Esophagus (tissue), 2 donors: Measurements from ENCODE around the gene PPP1CC. TPM values are rescaled to one million over a fixed set of nuclear protein-coding genes. Genes with fewer than 3 reads are reported as not detected.
"Not testable (repeated sequence)": the region's sequence is repeated elsewhere in the genome, so short reads cannot be mapped to it uniquely, and the experiment has no call there.

Source experiments
- H3K27ac ChIP-seq, 2 donors: one replicate each; pipeline ENCODE4 v1.5.1; 2013; ENCODE audit warnings: low read depth in 2 of 2, mild to moderate bottlenecking in 2 of 2, inconsistent platforms in 1 of 2, low read length in 1 of 2, moderate library complexity in 1 of 2
- H3K27me3 ChIP-seq, 2 donors: one replicate each; pipeline ENCODE4 v1.6.1; 2013; ENCODE audit warnings: low read length in 2 of 2, control low read depth in 1 of 2, mild to moderate bottlenecking in 1 of 2; ENCODE audit not compliant: insufficient read depth in 2 of 2, control insufficient read depth in 1 of 2
- H3K36me3 ChIP-seq, 2 donors: one replicate each; pipeline ENCODE4 v1.6.1; 2013; ENCODE audit warnings: low read length in 1 of 2; ENCODE audit not compliant: control insufficient read depth in 2 of 2, insufficient read depth in 2 of 2
- H3K4me1 ChIP-seq, 2 donors: one replicate each; pipeline ENCODE4 v1.6.1; 2013; ENCODE audit warnings: low read length in 1 of 2; ENCODE audit not compliant: control insufficient read depth in 2 of 2, insufficient read depth in 2 of 2
- H3K4me3 ChIP-seq, 2 donors: one replicate each; pipeline ENCODE4 v1.5.1; 2013; ENCODE audit warnings: low read length in 2 of 2, mild to moderate bottlenecking in 2 of 2, low read depth in 1 of 2, moderate library complexity in 1 of 2
- H3K9me3 ChIP-seq, 2 donors: one replicate each; pipeline ENCODE4 v1.6.1; 2013; ENCODE audit warnings: mild to moderate bottlenecking in 2 of 2, low read depth in 1 of 2, low read length in 1 of 2, moderate library complexity in 1 of 2; ENCODE audit not compliant: control insufficient read depth in 2 of 2, insufficient read depth in 1 of 2
- WGBS, 2 donors: extraction: QIAGEN DNeasy Blood & Tissue Kit; methylation state at CpG; one replicate each; pipeline ENCODE4 v1.1.7; 2013; 5-methylcytosine and 5-hydroxymethylcytosine counted together
- polyA plus RNA-seq, 2 donors: library from polyadenylated mRNA; stranded (reverse); fragments of 200-250 nt; gene quantifications; one replicate each; pipeline ENCODE4 v1.2.3, GENCODE V29; 2013
- donor health status: healthy with polysubstance abuse.
- donor health status: Bipolar disorder and iron deficiency.

Gene PPP1CC
- polyA plus RNA-seq, 2 donors, result 63.2 to 65.3 TPM

- Histone ChIP-seq H3K4me3 (peak overlapping the region in 1 of 2 donors; percentile 90), H3K9me3 (no peaks in the 10 kb centered on the region), H3K4me1 (peaks cover 1 to 2% of the 10 kb centered on the region in 2 donors), H3K27me3 (no peaks in the 10 kb centered on the region), H3K36me3 (no peaks in the 10 kb centered on the region), H3K27ac (peak overlapping the region in 1 of 2 donors; percentile 58)
- WGBS, 2 donors, result 25 to 26% methylated on average over 26 of the region's 26 CpGs
These were observed 941 bp upstream of the PPP1CC start for GRCh38 chr12:110743571-110744093.

- no peaks in the 10 kb centered on the region for H3K9me3 ChIP-seq
- WGBS, 2 donors, result 0% methylated on average over 41 to 44 of the region's 44 CpGs
- no peaks in the 10 kb centered on the region for H3K27me3 ChIP-seq
- H3K4me1 ChIP-seq, result peaks cover 2 to 4% of the 10 kb centered on the region in 2 donors
- no peaks in the 10 kb centered on the region for H3K36me3 ChIP-seq
- peak overlapping the region; percentile 90 to 93 for H3K4me3 ChIP-seq
- H3K27ac ChIP-seq, result peak overlapping the region; percentile 86 to 91
These were observed 484 bp downstream of the PPP1CC start for GRCh38 chr12:110742096-110742717.

GRCh38 chr12:110741341-110742095 lies 1.2 kb downstream of the PPP1CC start:
- 1% methylated on average over 14 of the region's 14 CpGs for WGBS, 2 donors
- Histone ChIP-seq H3K27me3 (no peaks in the 10 kb centered on the region), H3K36me3 (no peaks in the 10 kb centered on the region), H3K4me3 (peak overlapping the region; percentile 90 to 93), H3K9me3 (no peaks in the 10 kb centered on the region), H3K4me1 (peaks cover 2 to 4% of the 10 kb centered on the region in 2 donors), H3K27ac (peak overlapping the region; percentile 82 to 91)

GRCh38 chr12:110739894-110740293 lies 2.8 kb downstream of the PPP1CC start:
- Histone ChIP-seq H3K4me3 (no peak overlapping the region), H3K36me3 (peaks cover 0 to 3% of the 10 kb centered on the region in 2 donors), H3K4me1 (peaks cover 2 to 4% of the 10 kb centered on the region in 2 donors), H3K27me3 (no peaks in the 10 kb centered on the region), H3K27ac (no peak overlapping the region), H3K9me3 (no peaks in the 10 kb centered on the region)
- 41 to 50% methylated on average over 3 of the region's 3 CpGs for WGBS, 2 donors

GRCh38 chr12:110739488-110739887 lies 3.2 kb downstream of the PPP1CC start:
- WGBS, 2 donors, result 11 to 15% methylated on average over 1 of the region's 1 CpG
- H3K4me1 ChIP-seq, result peaks cover 2 to 4% of the 10 kb centered on the region in 2 donors
- no peaks in the 10 kb centered on the region for H3K9me3 ChIP-seq
- H3K27ac ChIP-seq, result no peak overlapping the region
- H3K4me3 ChIP-seq, result no peak overlapping the region
- peaks cover 0 to 3% of the 10 kb centered on the region in 2 donors for H3K36me3 ChIP-seq
- H3K27me3 ChIP-seq, result no peaks in the 10 kb centered on the region

- peaks cover 0 to 3% of the 10 kb centered on the region in 2 donors for H3K36me3 ChIP-seq
- H3K4me1 ChIP-seq, result peaks cover 4 to 7% of the 10 kb centered on the region in 2 donors
- no peaks in the 10 kb centered on the region for H3K9me3 ChIP-seq
- H3K27ac ChIP-seq, result no peak overlapping the region
- H3K27me3 ChIP-seq, result no peaks in the 10 kb centered on the region
- no peak overlapping the region for H3K4me3 ChIP-seq
- 64% methylated on average over 3 of the region's 3 CpGs for WGBS, 2 donors
These were observed 5.2 kb downstream of the PPP1CC start for GRCh38 chr12:110737532-110737931.

GRCh38 chr12:110737016-110737415 lies 5.7 kb downstream of the PPP1CC start:
- WGBS, 2 donors, result 61 to 64% methylated on average over 5 of the region's 5 CpGs
- not testable (repeated sequence) for H3K4me3 ChIP-seq, H3K36me3 ChIP-seq, H3K27ac ChIP-seq, H3K27me3 ChIP-seq, H3K9me3 ChIP-seq, H3K4me1 ChIP-seq

- Histone ChIP-seq H3K27ac (no peak overlapping the region), H3K9me3 (no peaks in the 10 kb centered on the region), H3K4me3 (no peak overlapping the region), H3K4me1 (peaks cover 4 to 7% of the 10 kb centered on the region in 2 donors), H3K27me3 (no peaks in the 10 kb centered on the region), H3K36me3 (peaks cover 0 to 5% of the 10 kb centered on the region in 2 donors)
- 48 to 56% methylated on average over 1 of the region's 1 CpG for WGBS, 2 donors
These were observed 8.8 kb downstream of the PPP1CC start for GRCh38 chr12:110733900-110734299.

GRCh38 chr12:110733089-110733715 lies 9.5 kb downstream of the PPP1CC start:
- no peak overlapping the region for H3K4me3 ChIP-seq

More at GRCh38 chr12:110733089-110733715, 9.5 kb downstream of the PPP1CC start:
- Histone ChIP-seq H3K4me1 (peaks cover 0 to 7% of the 10 kb centered on the region in 2 donors), H3K27me3 (no peaks in the 10 kb centered on the region), H3K9me3 (no peaks in the 10 kb centered on the region), H3K36me3 (peaks cover 0 to 11% of the 10 kb centered on the region in 2 donors), H3K27ac (no peak overlapping the region)
- 36 to 42% methylated on average over 5 of the region's 5 CpGs for WGBS, 2 donors
